Amniotic epithelial cell (primary cell): ENCODE results near the gene CNGB1.
A peak's percentile ranks its signal among the peaks of the same experiment; 100 is the strongest.
"Not testable (repeated sequence)": the region's sequence is repeated elsewhere in the genome, so short reads cannot be mapped to it uniquely, and the experiment has no call there.

ENCODE experiments used
- DNase-seq: peaks from one replicate; pipeline ENCODE4 v3.0.0-alpha.2; 2010; ENCODE audit warnings: low read depth

Gene CNGB1

DNA sequence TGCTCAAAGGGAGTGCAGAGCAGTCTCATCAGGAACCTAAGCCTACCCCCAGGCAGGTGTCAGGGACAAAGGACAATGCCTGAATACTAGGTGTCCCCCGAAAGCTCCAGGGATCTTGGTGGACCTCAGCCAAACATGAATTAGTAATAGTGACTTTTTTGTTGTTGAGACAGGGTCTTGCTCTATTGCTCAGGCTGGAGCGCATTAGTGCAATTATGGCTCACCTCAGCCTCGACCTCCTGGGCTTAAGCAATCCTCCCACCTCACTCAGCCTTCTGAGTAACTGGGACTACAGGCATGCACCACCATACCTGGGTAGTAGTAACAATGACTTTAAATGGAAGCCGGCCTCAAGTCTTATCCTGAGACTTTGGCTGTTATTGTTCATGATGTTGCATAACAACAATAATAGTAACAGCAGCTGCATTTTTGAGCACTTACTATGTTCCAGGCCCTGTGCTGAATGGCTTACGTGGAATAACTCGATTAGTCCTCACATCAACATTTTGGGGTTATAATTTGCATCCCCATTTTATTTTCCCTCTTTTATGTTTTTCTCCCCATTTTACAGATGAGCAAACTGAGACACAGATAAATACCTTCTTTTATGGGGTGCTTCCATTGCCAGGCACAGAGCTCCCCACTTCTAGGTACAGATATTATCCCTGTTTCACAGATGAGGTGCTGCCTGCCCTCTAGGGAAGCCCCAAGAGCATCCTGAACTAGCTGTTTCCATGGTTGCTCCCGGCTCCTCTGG is 19.5 kb downstream of the CNGB1 start:
- no peak for DNase-seq

DNA sequence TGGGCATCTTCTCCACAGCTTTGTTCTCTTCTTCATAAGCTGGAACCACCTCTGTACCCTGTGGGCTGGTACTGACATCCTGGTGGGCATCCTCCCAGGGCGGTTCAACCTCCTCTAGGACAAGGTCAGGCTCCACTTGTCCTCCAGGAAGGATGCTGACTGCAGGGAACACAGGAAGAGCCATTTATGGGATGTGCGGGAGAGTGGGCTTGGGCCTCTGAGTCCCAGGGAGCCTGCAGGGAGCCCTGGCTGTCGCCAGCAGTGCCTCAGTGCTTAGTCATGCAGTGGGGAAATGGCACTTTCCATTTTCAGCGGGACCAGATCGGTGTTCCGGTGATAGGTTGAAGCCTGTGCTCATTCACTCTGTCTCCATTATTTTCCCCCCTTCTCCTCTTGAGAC is 20.5 kb downstream of the CNGB1 start:
- no peak for DNase-seq

GRCh38 chr16:57949595-57950238 is 21.2 kb downstream of the CNGB1 start:
- DNase-seq: peak; percentile 16

DNA sequence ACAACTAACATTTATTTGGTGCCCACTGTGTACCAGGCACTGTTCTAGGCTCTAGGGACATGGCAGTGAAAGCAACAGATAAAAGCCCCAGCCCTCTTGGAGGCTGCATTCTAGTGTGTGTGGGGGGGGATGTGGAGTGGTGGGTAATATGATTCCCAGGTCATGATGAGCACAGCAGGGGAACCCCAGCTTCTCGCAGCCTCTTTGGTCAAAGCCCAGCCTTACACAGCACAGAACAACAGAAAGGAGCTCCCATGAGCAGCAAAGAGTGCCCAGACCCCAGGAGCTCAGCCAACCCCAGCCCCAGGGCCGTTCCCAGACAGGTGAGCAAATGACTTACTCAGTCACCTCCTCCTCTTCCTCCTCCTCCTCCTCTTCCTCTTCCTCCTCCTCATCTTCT is 21.9 kb downstream of the CNGB1 start:
- no peak for DNase-seq

DNA sequence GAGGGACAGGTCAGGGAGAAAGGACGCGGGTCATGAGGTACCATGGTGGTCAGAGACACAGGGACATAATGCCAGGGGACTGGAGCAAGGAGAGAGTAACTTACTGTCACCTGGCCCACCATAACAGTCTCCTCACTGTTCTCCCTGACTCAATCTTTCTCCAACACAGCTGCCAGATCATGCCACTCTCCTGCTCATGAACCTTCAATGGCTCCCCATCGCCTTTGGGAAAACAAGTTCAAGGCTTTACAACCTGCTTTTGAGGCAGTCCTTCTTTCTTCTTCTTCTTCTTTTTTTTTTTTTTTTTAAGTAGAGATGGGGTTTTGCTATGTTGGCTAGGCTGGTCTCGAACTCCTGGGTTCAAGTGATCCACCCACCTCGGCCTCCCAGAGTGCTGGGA is 22.9 kb downstream of the CNGB1 start:
- no peak for DNase-seq

- DNase-seq: no peak
Measured at GRCh38 chr16:57947261-57947660, 23.7 kb downstream of the CNGB1 start.

GRCh38 chr16:57946181-57946801 is 24.6 kb downstream of the CNGB1 start:
- no peak for DNase-seq

DNA sequence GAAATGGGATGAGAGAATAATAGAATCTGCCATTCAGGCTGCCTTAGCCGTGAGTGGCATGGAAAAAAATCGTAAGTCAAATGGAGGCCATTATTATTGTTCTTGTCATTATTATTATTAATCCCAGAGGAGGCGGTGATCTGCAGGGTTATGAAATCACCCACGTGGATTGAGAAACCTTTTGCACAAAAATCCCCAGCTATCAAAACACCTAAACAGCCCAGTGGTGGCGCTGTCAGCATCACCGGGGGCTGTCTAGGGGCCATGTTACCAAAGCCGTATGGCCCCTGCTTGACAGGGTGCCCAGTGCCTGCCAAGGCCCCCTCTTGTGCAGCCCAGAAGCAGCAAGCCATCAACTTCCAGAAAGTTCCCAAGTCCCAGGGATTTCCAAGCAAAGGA is 25.2 kb downstream of the CNGB1 start:
- peak; percentile 54 for DNase-seq

- DNase-seq: no peak
Measured at GRCh38 chr16:57944970-57945739, 25.8 kb downstream of the CNGB1 start.

DNA sequence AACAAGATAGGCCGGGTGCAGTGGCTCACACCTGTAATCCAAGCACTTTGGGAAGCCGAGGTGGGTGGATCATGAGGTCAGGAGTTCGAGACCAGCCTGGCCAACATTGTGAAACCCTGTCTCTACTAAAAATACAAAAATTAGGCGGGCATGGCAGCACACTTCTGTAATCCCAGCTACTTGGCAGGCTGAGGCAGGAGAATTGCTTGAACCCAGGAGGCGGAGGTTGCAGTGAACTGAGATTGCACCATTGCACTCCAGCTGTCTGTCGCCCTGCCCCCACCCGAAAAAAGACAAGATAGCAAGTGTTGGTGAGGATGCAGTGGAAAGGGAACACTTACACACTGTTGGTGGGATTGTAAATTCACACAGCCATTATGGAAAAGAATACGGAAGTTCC is 27.5 kb downstream of the CNGB1 start:
- not testable (repeated sequence) for DNase-seq

GRCh38 chr16:57941901-57942300 is 29.0 kb downstream of the CNGB1 start:
- DNase-seq: not testable (repeated sequence)

- DNase-seq: peak; percentile 22
Measured at GRCh38 chr16:57941016-57941664, 29.8 kb downstream of the CNGB1 start.

- no peak for DNase-seq
Measured at GRCh38 chr16:57940382-57940966, 30.5 kb downstream of the CNGB1 start.

DNA sequence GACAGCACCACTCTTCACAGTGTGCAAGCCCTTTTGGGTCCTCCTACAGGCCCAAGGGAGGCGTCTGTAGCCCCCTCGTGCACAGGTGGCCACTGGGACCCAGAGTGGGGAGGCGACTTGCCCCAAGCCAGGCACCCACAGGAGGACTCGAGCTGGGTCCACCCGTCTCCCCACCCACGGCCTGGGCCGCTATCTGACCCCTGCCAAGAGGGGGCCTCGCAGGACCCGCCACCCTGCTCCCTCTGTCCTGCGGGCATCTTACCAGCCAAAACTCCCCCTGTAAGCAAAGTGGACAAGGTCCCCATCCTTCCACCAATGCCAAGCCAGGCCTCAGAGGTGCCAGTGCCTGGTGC is 31.1 kb downstream of the CNGB1 start:
- no peak for DNase-seq

DNA sequence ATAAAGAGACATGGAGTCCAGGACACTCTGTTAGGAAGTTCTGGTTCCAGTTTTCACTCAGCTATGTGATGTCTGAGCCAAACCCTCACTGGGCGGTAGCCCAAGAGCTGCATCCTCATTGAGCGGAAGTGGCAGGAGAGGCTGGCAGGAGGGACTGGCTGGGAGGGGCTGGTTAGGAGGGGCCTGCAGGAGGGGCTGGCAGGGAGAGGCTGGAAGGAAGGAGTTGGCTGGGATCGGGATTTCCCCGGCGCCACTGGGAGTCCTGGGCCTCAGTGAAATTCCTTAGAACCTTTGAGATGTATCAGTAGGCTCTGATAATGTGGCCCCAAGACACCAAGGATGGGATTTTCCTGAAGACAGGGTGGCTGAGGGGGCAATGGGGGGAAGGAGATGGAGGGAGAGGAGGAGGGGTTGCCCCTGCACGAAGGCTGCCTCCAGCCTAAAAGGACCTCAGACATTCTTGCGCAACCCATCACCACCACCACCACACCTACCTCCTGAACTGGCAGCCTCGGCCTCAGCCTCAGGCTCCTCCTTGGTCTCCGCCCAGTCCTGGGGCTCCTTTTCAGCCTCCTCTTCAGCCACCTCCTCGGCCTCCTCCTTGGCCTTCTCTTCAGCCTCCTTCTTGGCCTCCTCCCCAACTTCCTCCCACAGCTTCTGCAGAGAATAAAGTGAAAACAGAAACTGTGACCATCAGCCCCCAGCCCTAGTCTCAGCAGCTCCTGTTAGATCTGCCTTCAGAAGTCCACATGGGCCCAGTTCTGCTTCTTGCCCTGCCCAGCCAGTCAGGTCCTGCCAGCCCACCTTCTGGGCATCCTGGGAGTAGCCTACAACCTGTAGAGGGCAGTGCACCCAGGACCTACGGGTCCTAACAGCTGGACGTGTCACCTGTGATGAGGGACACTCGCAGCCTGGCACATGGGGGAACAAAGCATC is 31.7 kb downstream of the CNGB1 start:
- peak; percentile 23 for DNase-seq

DNA sequence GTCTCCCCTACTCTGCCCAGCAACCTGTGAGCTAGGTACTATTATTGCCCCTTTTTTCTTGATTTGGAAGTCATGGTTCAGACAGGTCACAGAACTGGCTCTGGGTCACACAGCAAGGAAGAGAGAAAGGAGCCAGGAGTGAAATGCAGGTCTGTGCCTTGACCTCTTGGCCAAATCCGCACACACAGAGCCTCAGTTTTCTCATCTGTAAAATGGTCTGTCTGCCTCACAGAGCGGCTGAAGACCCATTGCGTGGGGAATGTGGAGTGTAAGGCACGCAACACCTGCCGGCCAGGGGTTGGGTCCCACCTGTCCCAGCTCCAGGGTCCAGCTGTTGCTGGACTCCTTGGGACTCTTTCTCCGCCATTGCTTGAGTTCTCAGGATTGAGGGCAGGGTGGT is 32.4 kb downstream of the CNGB1 start:
- DNase-seq: no peak

GRCh38 chr16:57937861-57938260 is 33.1 kb downstream of the CNGB1 start:
- DNase-seq: no peak

GRCh38 chr16:57935904-57936303 is 35.0 kb downstream of the CNGB1 start:
- no peak for DNase-seq

DNA sequence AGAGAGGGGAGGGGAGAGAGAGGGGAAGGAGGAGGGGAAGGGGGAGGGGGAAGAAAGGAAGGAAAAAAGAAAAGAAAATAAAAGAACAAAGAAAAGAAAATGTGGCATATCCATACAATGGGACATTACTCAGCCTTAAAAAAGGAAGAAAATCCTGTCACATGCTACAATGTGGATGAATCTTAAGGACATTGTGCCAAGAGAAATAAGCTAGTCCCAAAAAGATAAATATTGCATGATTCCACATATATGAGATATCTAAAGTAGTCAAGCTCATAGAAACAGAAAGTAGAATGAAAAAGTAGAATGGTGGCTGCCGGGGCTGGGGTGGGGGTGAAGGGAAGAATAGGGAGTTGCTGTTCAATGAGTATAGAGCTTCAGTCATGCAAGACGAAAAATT is 40.4 kb downstream of the CNGB1 start:
- no peak for DNase-seq

DNA sequence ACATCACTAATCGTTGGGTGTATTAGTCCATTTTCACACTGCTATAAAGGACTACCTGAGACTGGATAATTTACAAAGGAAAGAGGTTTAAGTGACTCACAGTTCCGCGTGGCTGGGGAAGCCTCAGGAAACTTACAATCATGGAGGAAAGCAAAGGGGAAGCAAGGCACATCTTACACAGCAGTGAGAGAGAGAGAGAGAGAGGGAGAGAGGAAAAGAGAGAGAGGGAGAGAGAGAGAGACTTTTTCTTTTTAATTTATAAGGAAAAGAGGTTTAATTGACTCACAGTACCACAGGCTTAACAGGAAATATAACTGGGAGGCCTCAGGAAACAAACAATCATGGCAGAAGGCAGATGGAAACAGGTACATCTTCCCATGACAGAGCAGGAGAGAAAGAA is 41.7 kb downstream of the CNGB1 start:
- DNase-seq: no peak

DNA sequence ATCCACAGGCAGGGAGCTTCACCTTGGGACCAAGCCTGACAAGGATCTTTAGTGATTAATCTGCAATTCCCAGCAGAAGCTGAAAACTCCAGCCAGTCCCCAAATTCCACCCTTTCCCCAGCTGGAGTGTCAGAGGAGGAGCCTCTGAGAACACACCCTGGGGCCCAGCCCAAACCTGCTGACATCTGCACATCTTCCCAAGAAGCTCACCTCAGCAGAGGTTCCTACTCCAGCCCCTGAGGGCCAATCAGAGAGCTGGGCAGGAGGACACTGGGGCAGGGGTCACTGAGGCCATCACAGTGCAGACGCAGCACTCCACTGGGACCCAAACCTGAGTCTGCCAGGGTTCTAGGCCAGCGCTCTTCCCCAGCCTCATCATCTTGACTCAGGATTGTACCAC is 44.9 kb downstream of the CNGB1 start:
- no peak for DNase-seq
